Measurements from ENCODE around the gene LMO3.

- TF ChIP-seq, protein P1, sequence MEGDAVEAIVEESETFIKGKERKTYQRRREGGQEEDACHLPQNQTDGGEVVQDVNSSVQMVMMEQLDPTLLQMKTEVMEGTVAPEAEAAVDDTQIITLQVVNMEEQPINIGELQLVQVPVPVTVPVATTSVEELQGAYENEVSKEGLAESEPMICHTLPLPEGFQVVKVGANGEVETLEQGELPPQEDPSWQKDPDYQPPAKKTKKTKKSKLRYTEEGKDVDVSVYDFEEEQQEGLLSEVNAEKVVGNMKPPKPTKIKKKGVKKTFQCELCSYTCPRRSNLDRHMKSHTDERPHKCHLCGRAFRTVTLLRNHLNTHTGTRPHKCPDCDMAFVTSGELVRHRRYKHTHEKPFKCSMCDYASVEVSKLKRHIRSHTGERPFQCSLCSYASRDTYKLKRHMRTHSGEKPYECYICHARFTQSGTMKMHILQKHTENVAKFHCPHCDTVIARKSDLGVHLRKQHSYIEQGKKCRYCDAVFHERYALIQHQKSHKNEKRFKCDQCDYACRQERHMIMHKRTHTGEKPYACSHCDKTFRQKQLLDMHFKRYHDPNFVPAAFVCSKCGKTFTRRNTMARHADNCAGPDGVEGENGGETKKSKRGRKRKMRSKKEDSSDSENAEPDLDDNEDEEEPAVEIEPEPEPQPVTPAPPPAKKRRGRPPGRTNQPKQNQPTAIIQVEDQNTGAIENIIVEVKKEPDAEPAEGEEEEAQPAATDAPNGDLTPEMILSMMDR (IDR thresholded peaks at IDR 0.05; ENCODE audit: low read length) = no peak
- no peak for TF ChIP-seq EZH2 (optimal IDR thresholded peaks at IDR 0.05; ENCODE audit: low read depth, low read length)
- no peak for TF ChIP-seq EZH2phosphoT487 (IDR thresholded peaks at IDR 0.05; ENCODE audit: low read length)
Observed at GRCh38 chr12:16523951-16524331, 82.0 kb downstream of the LMO3 start.

Measured in MM.1S (cell line).